Brain microvascular endothelial cell (primary cell): ENCODE measurements around the gene DIP2B.

Source experiments
- DNase-seq: peaks from one replicate; pipeline ENCODE4 v3.0.0-alpha.2; 2020
- H3K27ac ChIP-seq: fragments of 250-450 bp; sonication (Bioruptor Pico); 2 replicates; pipeline ENCODE4 v1.5.1; 2020; ENCODE audit warnings: mild to moderate bottlenecking, moderate library complexity
- H3K27me3 ChIP-seq: fragments of 250-450 bp; sonication (Bioruptor Pico); replicated peaks from 2 replicates; pipeline ENCODE4 v1.5.1; 2020; ENCODE audit warnings: mild to moderate bottlenecking
- H3K36me3 ChIP-seq: fragments of 250-450 bp; sonication (Bioruptor Pico); replicated peaks from 2 replicates; pipeline ENCODE4 v1.5.1; 2020; ENCODE audit warnings: mild to moderate bottlenecking
- H3K4me3 ChIP-seq: 2 replicates; pipeline ENCODE4 v1.5.1; 2011; ENCODE audit warnings: low read depth, mild to moderate bottlenecking, control low read depth, low read length, moderate library complexity
- CTCF ChIP-seq: IDR thresholded peaks from 2 replicates; pipeline ENCODE4 v1.5.1; 2011; ENCODE audit warnings: low read depth, mild to moderate bottlenecking, moderate library complexity, low read length, control low read depth, inconsistent platforms; ENCODE audit errors: missing control alignments
- in situ Hi-C: cut with HindIII; loops from 2 replicates; pipeline ENCODE4 v1.10.0; 2017; ENCODE audit warnings: low sequenced_read_pairs, low pct_ligation_motif_present

DIP2B gene

GRCh38 chr12:50746431-50746830, 241.6 kb downstream of the DIP2B start:
- Histone ChIP-seq H3K27ac (no peak overlapping the region), H3K36me3 (peaks cover 13% of the 10 kb centered on the region), H3K27me3 (no peaks in the 10 kb centered on the region), H3K4me3 (no peak overlapping the region)
- TF ChIP-seq CTCF = no peak
- in situ Hi-C loops = no loop called here
- no peak for DNase-seq

- no peaks in the 10 kb centered on the region for H3K27me3 ChIP-seq
- no peak for DNase-seq
- no peak overlapping the region for H3K4me3 ChIP-seq
- in situ Hi-C loops = no loop called here
- H3K27ac ChIP-seq = no peak overlapping the region
- H3K36me3 ChIP-seq = peaks cover 8% of the 10 kb centered on the region
- no peak for TF ChIP-seq CTCF
Measured at GRCh38 chr12:50747817-50748216, 243.0 kb downstream of the DIP2B start.

- H3K27ac ChIP-seq = no peak overlapping the region
Measured at GRCh38 chr12:50749459-50749882, 244.7 kb downstream of the DIP2B start.

GRCh38 chr12:50750366-50750765, 245.6 kb downstream of the DIP2B start:
- Histone ChIP-seq H3K36me3 (peaks cover 2% of the 10 kb centered on the region), H3K4me3 (no peak overlapping the region), H3K27me3 (no peaks in the 10 kb centered on the region), H3K27ac (no peak overlapping the region)
- TF ChIP-seq CTCF = no peak
- in situ Hi-C loops = no loop called here
- no peak for DNase-seq

More at GRCh38 chr12:50749459-50749882, 244.7 kb downstream of the DIP2B start:
- no peak for DNase-seq
- Histone ChIP-seq H3K27me3 (no peaks in the 10 kb centered on the region), H3K36me3 (peaks cover 6% of the 10 kb centered on the region), H3K4me3 (no peak overlapping the region)
- TF ChIP-seq CTCF = no peak
- in situ Hi-C loops = no loop called here

GRCh38 chr12:50751948-50752721, 247.3 kb downstream of the DIP2B start:
- TF ChIP-seq CTCF = no peak
- H3K27ac ChIP-seq = no peak overlapping the region
- no peaks in the 10 kb centered on the region for H3K27me3 ChIP-seq
- H3K36me3 ChIP-seq = peaks cover 2% of the 10 kb centered on the region
- no peak overlapping the region for H3K4me3 ChIP-seq
- in situ Hi-C loops = no loop called here
- DNase-seq = no peak
